M059J (cell line): ENCODE data around the gene GBP6. TPM values are rescaled to one million over a fixed set of nuclear protein-coding genes. Genes with fewer than 3 reads are reported as not detected.
A peak's percentile ranks its signal among the peaks of the same experiment; 100 is the strongest.
"Not testable (repeated sequence)": the region's sequence is repeated elsewhere in the genome, so short reads cannot be mapped to it uniquely, and the experiment has no call there.

Experiments
- DNase-seq: peaks from one replicate; pipeline ENCODE4 v3.0.0-alpha.2; 2012; ENCODE audit warnings: low read depth
- total RNA-seq: library from RNA; depleted of rRNA; stranded (reverse); fragments of >200 nt; shearing (Covaris generic); gene quantifications from 2 replicates; pipeline ENCODE4 v1.2.3, GENCODE V29; 2014; rRNA removed

Gene GBP6
- total RNA-seq, 1 experiment from 2014 or later = 0.22 TPM

DNA sequence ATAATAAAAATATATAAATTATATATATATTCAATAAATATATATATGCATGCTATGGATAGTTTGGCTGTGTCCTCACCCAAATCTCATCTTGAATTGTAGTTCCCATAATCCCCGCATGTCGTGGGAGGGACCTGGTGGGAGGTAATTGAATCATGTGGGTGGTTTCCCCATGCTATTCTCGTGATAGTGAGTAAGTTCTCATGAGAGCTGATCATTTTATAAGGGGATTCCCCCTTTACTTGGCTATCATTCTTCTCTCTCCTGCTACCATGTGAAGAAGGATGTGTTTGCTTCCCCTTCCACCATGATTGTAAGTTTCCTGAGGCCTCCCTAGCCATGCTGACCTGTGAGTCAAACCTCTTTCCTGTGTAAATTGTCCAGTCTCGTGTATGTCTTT, 10.0 kb downstream of the GBP6 start:
- not testable (repeated sequence) for DNase-seq

DNA sequence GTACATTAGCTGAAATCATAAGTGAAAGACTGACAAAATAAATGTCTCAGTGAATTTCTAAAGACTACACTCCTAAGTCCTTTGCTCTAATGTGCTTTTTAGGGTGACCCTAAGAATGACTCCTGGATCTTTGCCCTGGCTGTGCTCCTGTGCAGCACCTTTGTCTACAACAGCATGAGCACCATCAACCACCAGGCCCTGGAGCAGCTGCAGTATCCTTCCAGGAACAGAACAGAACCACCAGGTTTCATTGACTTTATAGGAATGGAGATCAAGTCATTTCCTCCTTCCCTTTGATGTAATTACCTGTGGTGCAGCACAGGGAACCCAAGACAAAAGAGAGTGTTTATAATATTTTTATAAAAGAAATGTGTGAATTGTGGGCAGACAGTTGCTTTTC, 14.1 kb downstream of the GBP6 start:
- DNase-seq = no peak

DNA sequence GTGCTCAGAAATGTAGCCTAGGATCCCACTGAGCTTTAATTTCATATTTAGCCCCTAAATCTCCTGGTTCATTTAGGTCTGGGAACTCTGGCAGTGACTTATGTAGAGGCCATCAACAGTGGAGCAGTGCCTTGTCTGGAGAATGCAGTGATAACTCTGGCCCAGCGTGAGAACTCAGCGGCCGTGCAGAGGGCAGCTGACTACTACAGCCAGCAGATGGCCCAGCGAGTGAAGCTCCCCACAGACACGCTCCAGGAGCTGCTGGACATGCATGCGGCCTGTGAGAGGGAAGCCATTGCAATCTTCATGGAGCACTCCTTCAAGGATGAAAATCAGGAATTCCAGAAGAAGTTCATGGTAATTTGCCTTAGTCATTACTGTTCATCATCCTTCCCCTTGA, 17.8 kb downstream of the GBP6 start:
- DNase-seq = no peak

DNA sequence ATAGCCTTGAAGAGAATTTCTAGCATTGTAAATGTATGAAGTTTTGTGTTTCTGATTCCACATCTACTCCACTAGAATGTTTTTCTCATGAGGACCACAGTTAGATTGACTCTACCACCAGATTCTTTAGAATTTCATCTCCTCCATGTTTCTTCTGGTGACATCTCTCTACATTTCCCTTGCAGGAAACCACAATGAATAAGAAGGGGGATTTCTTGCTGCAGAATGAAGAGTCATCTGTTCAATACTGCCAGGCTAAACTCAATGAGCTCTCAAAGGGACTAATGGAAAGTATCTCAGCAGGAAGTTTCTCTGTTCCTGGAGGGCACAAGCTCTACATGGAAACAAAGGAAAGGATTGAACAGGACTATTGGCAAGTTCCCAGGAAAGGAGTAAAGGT, 18.6 kb downstream of the GBP6 start:
- no peak for DNase-seq

DNA sequence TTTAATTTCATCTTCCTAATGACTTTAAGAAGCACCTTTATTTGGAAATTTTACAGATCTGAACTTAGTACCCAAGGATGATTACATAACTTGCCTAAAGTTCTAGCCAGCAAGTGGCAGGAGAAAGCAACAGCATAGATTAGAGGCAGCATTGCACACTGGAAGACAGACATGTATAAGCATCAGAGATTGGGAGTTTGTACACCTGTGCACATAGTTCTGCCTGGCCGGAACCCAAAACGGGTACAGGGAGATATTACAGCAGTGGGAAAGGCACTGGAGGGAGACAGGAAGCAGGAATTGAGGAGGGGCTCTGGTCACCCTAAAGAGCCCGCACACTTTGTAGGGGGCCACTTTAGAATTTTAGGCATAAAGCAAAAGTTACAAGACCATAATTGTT, 19.3 kb downstream of the GBP6 start:
- DNase-seq = no peak

DNA sequence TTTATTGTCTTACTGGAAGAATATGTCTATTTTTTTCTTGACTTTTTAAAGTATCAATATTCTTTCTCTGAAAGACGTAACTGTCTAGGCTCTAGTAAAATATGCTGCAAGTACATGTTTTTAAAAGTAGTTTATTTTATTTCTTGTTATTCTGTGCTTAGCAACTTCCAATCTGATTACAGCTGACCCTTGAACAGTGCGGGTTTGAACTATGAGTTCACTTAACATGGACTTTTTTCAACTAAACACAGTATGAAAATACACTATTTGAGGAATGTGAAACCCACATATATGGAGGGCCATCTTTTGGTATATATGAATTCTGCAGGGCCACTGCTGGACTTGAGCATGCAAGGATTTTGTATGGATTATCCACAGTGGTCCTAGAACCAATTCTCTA, 26.8 kb downstream of the GBP6 start:
- DNase-seq = no peak

DNA sequence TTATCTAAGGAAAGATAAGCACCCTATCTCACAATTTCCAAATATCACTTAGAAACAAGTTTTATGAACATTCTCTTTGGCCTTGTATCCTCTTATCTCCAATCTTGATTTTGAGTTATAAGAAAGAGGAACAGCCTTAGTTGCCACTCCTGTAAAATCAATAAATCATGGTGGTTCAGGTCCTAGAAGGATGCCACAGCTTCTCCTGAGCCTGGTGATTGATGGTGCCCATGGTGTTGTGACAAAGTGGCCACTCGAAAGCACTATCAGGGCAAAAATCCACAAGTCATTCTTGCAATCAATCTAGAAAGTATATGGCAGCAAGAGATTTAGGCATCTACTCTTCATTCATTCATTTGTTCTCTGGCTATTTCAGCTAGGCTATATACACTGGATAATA, 27.8 kb downstream of the GBP6 start:
- DNase-seq = no peak

DNA sequence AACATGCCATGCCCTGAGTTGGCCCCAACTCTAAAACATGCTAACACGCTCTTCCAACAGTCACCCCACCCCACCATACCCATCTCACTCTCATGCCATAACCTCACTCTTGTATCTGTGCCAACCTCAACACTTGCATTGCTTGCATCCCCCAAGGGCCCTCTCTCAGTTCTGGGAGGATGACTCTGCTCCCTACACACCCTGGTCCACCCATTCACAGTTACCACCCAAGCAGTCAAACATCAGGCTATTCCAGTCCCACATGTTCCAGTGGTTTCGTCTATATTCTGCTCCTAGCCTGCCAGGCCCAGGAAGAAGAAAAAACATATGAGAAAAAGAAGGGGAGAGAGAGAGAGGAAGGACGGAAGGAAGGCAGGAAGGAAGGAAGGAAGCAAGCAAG, 31.0 kb downstream of the GBP6 start:
- no peak for DNase-seq

DNA sequence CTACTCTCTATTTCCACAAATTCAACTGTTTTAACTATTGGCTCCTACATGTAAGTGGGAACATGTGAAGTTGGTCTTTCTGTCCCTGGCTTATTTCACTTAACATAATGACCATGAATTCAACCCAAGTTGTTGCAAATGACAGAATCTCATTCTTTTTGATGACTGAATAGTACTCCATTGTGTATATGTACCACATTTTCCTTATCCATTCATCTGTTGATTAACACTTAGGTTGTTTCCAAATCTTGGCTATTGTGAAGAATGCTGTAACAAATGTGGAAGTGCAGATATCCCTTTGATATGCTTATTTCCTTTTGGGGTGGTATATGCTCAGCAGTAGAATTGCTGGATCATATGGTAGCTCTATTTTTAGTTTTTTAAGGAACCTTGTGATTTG, 33.0 kb downstream of the GBP6 start:
- DNase-seq = no peak

DNA sequence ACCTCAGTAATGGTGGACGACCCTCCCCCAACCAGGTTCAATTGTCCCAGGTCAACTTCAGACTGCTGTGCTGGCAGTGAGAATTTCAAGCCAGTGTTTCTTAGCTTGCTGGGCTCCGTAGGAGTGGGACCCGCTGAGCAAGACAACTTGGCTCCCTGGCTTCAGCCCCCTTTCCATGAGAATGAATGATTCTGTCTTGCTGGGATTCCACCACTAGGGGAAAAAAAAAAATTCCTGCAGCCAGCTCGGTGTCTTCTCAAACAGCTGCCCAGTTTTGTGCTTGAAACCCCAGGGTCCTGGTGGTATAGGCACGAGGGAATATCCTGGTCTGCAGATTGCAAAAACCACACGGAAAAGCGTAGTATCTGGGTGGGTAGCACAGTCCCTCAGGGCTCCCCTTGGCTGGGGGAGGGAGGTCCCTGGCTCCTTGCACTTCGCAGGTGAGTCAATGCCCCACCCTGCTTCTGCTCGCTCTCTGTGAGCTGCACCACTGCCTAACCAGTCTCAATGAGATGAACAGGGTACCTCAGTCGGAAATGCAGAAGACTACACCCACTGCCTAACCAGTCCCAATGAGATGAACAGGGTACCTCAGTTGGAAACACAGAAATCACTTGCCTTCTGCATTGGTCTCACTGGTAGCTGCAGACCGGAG, 41.5 kb downstream of the GBP6 start:
- no peak for DNase-seq

DNA sequence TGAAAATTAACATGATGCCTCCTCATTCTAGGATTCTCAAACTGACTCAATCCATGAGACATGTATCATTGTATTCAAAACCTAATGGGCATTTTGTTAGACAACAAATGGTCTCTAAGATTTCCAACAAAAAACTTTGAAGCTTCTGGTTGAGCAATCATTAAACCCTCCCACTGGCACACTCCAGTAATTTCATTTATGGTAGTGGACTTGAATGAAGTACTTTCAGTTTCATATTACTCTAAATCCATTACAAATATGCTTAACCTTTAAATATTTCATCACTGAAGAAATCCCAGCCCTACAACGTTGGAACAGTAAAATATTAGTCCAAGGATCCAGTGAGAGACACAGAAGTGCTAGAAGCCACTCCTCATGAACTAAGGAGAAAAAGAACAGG, 43.5 kb downstream of the GBP6 start:
- DNase-seq = peak; percentile 39

DNA sequence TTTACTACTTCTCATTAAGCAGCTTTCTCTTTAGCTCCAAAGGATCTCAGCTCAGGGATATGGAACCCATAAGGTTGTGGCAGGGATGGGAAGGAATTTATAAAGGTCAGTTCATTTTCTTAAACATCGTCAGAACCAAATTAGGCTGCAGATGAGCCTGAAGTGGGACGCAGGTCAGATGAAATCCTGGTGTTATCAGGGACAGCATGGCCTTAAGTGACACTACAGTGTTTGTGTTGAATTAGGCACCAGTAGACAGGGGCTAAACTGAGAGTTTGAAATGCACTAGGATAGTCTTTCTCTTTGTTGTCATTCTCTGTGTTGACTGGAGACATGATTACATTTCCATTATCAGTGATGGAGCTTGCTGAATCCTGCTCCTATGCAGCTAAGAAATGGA, 43.9 kb downstream of the GBP6 start:
- not testable (repeated sequence) for DNase-seq

DNA sequence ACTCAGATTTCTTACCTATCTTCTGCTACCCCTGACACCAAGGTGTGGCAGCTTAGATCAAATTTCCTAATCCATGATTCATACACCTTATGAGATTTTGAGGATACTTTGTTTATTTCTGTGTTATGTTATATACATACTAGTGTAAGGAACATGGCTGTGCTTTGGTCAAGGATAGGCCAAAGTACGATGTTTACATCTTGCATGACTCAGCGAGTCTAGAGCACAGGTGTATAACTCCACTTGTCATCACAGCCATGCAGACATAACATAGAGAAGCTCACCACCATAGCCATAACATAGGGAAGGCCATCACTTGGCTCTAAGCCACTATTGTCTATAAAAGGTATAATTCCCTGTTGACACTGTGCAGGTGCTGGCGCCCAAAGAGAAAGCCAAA, 61.2 kb downstream of the GBP6 start:
- DNase-seq = no peak

DNA sequence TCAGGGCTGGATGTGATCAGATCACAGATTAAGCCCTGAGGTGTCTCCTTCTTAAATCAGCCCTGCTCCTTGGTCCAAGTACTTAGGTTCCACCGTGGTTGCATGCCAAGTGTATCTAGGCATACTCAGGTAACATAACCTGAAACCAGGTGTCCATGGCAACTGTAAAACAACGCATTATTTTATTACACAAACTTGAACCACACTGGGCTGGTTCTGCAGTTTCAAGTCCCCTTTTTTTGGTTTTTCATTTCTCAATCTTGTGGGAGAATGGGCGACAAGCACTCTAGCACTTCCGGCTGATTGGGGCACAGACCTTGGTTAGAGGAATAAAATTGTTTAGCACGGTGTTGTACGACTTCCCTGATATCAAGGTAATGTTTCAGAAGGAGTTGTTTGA, 65.2 kb downstream of the GBP6 start:
- DNase-seq = no peak

DNA sequence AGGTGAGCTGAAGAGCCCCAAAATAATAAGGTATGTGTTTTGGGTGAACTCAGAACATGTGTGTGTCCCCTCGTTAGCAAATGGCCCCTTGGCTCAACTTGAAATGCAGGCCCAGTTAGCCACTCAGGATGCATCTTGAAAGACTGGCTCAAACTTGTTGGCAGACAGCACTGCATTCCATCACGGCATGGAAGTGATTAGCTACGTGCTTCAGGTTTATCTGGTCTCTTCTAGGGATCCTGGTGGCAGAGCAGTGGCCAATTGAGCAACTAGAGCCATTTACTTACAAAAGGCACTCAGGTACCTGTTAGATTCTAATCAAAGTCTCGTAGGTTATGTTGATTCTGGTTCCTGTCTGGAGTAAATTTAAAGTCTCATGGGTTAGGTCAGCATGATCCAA, 65.8 kb downstream of the GBP6 start:
- not testable (repeated sequence) for DNase-seq

DNA sequence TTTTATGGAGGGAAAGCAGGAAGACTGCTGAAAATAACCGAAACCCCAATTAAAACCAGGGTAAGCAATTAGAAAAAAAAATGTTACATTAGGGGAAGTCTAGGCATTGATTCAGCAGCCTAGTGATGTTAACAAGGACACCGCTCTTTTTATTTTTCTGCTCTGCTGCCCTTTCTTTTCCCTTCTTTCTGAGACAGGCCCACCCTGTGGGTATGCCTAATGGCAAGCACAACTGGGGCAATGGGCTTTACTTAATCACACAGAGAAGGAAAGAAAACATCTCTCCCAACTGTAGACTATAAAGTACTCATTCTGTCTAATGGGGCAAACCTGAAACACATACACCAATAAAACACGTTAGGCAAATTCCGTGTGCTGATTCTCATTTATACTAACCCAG, 69.6 kb downstream of the GBP6 start:
- no peak for DNase-seq

DNA sequence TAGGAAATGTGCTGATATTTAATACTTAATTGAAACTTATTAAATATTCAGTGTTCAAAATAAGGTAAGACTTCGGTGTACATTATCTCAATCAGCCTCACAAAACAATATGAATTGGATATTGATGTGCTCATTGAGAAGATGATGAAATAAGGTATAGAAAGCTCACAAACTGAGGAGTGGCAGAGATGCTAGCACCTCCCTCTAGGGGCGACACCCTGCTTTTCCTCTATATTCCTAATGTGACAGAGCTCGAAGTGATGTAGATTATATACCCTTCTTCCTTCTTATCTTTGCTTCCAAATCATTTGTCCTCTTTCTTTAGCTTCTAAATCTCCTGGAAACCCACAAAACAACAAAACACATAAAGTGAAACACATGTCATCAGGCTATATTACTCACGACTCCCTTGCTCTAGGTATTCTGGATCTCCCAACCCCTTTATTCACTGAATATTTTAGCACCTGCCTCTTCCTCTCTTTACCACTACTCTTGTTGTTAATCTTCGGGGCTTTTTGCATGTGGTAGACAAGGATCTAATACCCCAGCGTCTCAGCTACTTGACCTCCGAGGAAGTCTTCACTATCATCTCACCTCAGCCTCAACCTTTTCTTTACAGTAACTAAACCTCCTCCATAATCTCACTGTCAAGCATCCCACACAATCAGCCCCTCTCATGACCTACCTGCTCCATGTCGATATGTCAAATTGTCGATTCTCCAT, 70.4 kb downstream of the GBP6 start:
- not testable (repeated sequence) for DNase-seq

Other genes starting within 250 kb of the GBP6 start
- 71.9 and 94.3 TPM in 2 replicates for gene GBP2, start 237.9 kb upstream of the GBP6 start, total RNA-seq
- not detected in 2 replicates for gene GBP7, start 188.1 kb upstream of the GBP6 start, total RNA-seq
- 13.5 and 22.2 TPM in 2 replicates for gene GBP4, start 165.1 kb upstream of the GBP6 start, total RNA-seq
- gene GBP5, start 91.2 kb upstream of the GBP6 start, total RNA-seq = 4.8 and 11.4 TPM in 2 replicates
- 0.30 and 0.32 TPM in 2 replicates for gene LRRC8B, start 160.8 kb downstream of the GBP6 start, total RNA-seq